HCT116 (cell line): ENCODE data around the gene C1orf115.

ENCODE experiments used
- CBX3 ChIP-seq: IDR thresholded peaks from 2 replicates; pipeline ENCODE4 v1.6.1; 2012; ENCODE audit warnings: low read depth
- CTCF ChIP-seq, 3 experiments: fragments of 200-600 bp in 1 of 3; sonication (generic) in 1 of 3; IDR thresholded peaks in 2 of 3; conservative IDR thresholded peaks in 1 of 3; 2 replicates each; pipeline ENCODE4 v1.5.1; 2012 to 2017; ENCODE audit warnings: low read depth in 2 of 3, low read length in 2 of 3, antibody characterized with exemption in 1 of 3, borderline replicate concordance in 1 of 3, control low read depth in 1 of 3, mild to moderate bottlenecking in 1 of 3, mixed read lengths in 1 of 3, mixed run types in 1 of 3, moderate library complexity in 1 of 3; ENCODE audit not compliant: insufficient read depth in 1 of 3
- ELF1 ChIP-seq: IDR thresholded peaks from 2 replicates; pipeline ENCODE4 v1.6.1; 2012; ENCODE audit warnings: low read depth, borderline replicate concordance
- EZH2 ChIP-seq: fragments of 200-600 bp; sonication (generic); IDR thresholded peaks from 2 replicates; pipeline ENCODE4 v1.6.1; 2017; ENCODE audit warnings: antibody characterized with exemption, mixed run types
- JUND ChIP-seq: IDR thresholded peaks from 2 replicates; pipeline ENCODE4 v1.6.1; 2012
- MAX ChIP-seq: IDR thresholded peaks from 2 replicates; pipeline ENCODE4 v1.6.1; 2012
- POLR2A ChIP-seq: IDR thresholded peaks from 2 replicates; pipeline ENCODE4 v1.7.0; 2011; ENCODE audit warnings: borderline replicate concordance; ENCODE audit not compliant: insufficient read depth, insufficient read length; ENCODE audit errors: extremely low read depth
- POLR2AphosphoS5 ChIP-seq: IDR thresholded peaks from 2 replicates; pipeline ENCODE4 v1.6.1; 2011; ENCODE audit warnings: mild to moderate bottlenecking, low read depth, low read length, moderate library complexity
- RAD21 ChIP-seq: IDR thresholded peaks from 2 replicates; pipeline ENCODE4 v1.6.1; 2012; ENCODE audit warnings: low read depth, mild to moderate bottlenecking
- REST ChIP-seq: IDR thresholded peaks from 2 replicates; pipeline ENCODE4 v1.6.1; 2012; ENCODE audit warnings: low read depth
- SP1 ChIP-seq: IDR thresholded peaks from 2 replicates; pipeline ENCODE4 v1.6.1; 2012; ENCODE audit warnings: low read depth
- SRF ChIP-seq: IDR thresholded peaks from 2 replicates; pipeline ENCODE4 v1.6.1; 2012; ENCODE audit warnings: low read depth
- TCF7L2 ChIP-seq: IDR thresholded peaks from 2 replicates; pipeline ENCODE4 v1.7.0; 2011; ENCODE audit warnings: borderline replicate concordance, inconsistent platforms; ENCODE audit not compliant: insufficient read depth, insufficient read length; ENCODE audit errors: extremely low read depth
- ZNF274 ChIP-seq: fragments of 200-500 bp; sonication (Bioruptor generic); IDR thresholded peaks from 2 replicates; pipeline ENCODE4 v1.6.1; 2014; ENCODE audit warnings: mild to moderate bottlenecking, low read depth, low read length, inconsistent platforms

- TF ChIP-seq SRF (no peak), CTCF (IDR thresholded peaks at IDR 0.05 in 2 of 3, conservative IDR thresholded peaks at IDR 0.05 in 1 of 3; ENCODE audit: borderline replicate concordance in 1 of 3, insufficient read depth in 1 of 3, low read depth in 2 of 3, low read length in 2 of 3) (peak; percentile 63 to 75 (median 72)), MAX (no peak), POLR2A (no peak), RAD21 (peak; percentile 75), REST (no peak), ELF1 (no peak), TCF7L2 (no peak), POLR2AphosphoS5 (no peak), JUND (no peak), ZNF274 (no peak), SP1 (no peak), CBX3 (no peak), EZH2 (no peak)
These were observed 10.0 kb upstream of the C1orf115 start for GRCh38 chr1:220680085-220680687.
